Keratinocyte (primary cell): ENCODE data around the gene FAM234A.
A peak's percentile ranks its signal among the peaks of the same experiment; 100 is the strongest.

Source experiments
- EZH2 ChIP-seq: IDR thresholded peaks from one replicate; pipeline ENCODE4 v1.6.1; 2012; ENCODE audit warnings: inconsistent platforms, mild to moderate bottlenecking, low read length, moderate library complexity
- TF ChIP-seq, protein P1 (sequence below), 3 experiments: IDR thresholded peaks in 1 of 3; conservative IDR thresholded peaks in 1 of 3; optimal IDR thresholded peaks in 1 of 3; 2 replicates in 2 of 3; 3 replicates in 1 of 3; pipeline versions ENCODE3 to v1.5.1; 2011; ENCODE audit warnings: low read length in 3 of 3, mild to moderate bottlenecking in 3 of 3, moderate library complexity in 2 of 3, control low read depth in 1 of 3, inconsistent platforms in 1 of 3; ENCODE audit not compliant: insufficient read depth in 2 of 3; ENCODE audit errors: extremely low read depth in 1 of 3

- TF ChIP-seq, protein P1, sequence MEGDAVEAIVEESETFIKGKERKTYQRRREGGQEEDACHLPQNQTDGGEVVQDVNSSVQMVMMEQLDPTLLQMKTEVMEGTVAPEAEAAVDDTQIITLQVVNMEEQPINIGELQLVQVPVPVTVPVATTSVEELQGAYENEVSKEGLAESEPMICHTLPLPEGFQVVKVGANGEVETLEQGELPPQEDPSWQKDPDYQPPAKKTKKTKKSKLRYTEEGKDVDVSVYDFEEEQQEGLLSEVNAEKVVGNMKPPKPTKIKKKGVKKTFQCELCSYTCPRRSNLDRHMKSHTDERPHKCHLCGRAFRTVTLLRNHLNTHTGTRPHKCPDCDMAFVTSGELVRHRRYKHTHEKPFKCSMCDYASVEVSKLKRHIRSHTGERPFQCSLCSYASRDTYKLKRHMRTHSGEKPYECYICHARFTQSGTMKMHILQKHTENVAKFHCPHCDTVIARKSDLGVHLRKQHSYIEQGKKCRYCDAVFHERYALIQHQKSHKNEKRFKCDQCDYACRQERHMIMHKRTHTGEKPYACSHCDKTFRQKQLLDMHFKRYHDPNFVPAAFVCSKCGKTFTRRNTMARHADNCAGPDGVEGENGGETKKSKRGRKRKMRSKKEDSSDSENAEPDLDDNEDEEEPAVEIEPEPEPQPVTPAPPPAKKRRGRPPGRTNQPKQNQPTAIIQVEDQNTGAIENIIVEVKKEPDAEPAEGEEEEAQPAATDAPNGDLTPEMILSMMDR (optimal IDR thresholded peaks at IDR 0.05 in 1 of 3, IDR thresholded peaks at IDR 0.05 in 1 of 3, conservative IDR thresholded peaks at IDR 0.05 in 1 of 3; ENCODE audit: extremely low read depth in 1 of 3, insufficient read depth in 2 of 3, low read length in 3 of 3): peak in 2 of 3 experiments; percentile 7 to 40
- no peak for TF ChIP-seq EZH2
Measured at GRCh38 chr16:188674-189073, 45.9 kb upstream of the FAM234A start.
